ENCODE measurements around the gene DTX3L. TPM values are rescaled to one million over a fixed set of nuclear protein-coding genes. Genes with fewer than 3 reads are reported as not detected.

The DTX3L gene
- polyA plus RNA-seq (2013, experiment 1 of 2): 3.6 TPM
- 3.5 TPM for polyA plus RNA-seq (2013, experiment 2 of 2)

GRCh38 chr3:122564155-122564912 lies at the start of gene DTX3L, which contains the start of gene PARP9:
Gene DTX3L (plus strand): TSS chr3:122564338. CDS start chr3:122564427, 89 bp downstream.
Gene PARP9 (minus strand): TSS chr3:122564300. CDS start chr3:122559620, 4,680 bp downstream.
- peak within 1 kb of the TSS; percentile 75 for H3K9ac ChIP-seq (ENCODE audit: low read length)
- H3K4me1 ChIP-seq (ENCODE audit: control insufficient read depth, low read depth, low read length): peaks cover 2% of the 10 kb centered on the region
- H4K5ac ChIP-seq (ENCODE audit: low read length): no peak within 1 kb of the TSS
- H3K79me2 ChIP-seq (ENCODE audit: control insufficient read depth, insufficient read depth, low read length): no peaks in the 10 kb centered on the region
- no peak within 1 kb of the TSS for H3K27ac ChIP-seq (ENCODE audit: low read depth, low read length)
- no CpG with 5 or more reads among the region's 56 CpGs for WGBS (ENCODE audit: extremely low coverage, insufficient coverage, low lambda C conversion rate)
- H3K79me1 ChIP-seq (ENCODE audit: low read length): no peaks in the 10 kb centered on the region
- no peak within 1 kb of the TSS for H2BK15ac ChIP-seq (replicated peaks; ENCODE audit: low read depth)
- peak within 1 kb of the TSS; percentile 65 for H3K18ac ChIP-seq (ENCODE audit: low read length)
- peak within 1 kb of the TSS; percentile 89 for H3K4ac ChIP-seq (ENCODE audit: low read depth, low read length)
- H3K4me2 ChIP-seq (ENCODE audit: low read length): peak within 1 kb of the TSS; percentile 39
- no peaks in the 10 kb centered on the region for H3K36me3 ChIP-seq (ENCODE audit: control insufficient read depth, insufficient read depth, low read length)
- H2AK5ac ChIP-seq (ENCODE audit: low read length): no peak within 1 kb of the TSS
- peak within 1 kb of the TSS; percentile 70 for H2BK120ac ChIP-seq (ENCODE audit: low read depth, low read length)
- peak within 1 kb of the TSS; percentile 44 for H3K4me3 ChIP-seq (ENCODE audit: low read length)
- peak; percentile 76 for DNase-seq
- H3K56ac ChIP-seq (ENCODE audit: low read length): peak within 1 kb of the TSS; percentile 92
- H2BK5ac ChIP-seq (ENCODE audit: low read length): peak within 1 kb of the TSS; percentile 34
- H3K27me3 ChIP-seq (ENCODE audit: insufficient read depth, low read length, poor library complexity): no peaks in the 10 kb centered on the region
- no peak within 1 kb of the TSS for H3K23ac ChIP-seq (ENCODE audit: low read length)
- H4K8ac ChIP-seq (ENCODE audit: low read depth, low read length): no peak within 1 kb of the TSS

- H3K79me1 ChIP-seq (ENCODE audit: low read length): no peaks in the 10 kb centered on the region
- H3K23ac ChIP-seq (ENCODE audit: low read length): no peak overlapping the region
- WGBS (ENCODE audit: extremely low coverage, insufficient coverage, low lambda C conversion rate): no CpG with 5 or more reads among the region's 19 CpGs
- peaks cover 31% of the 10 kb centered on the region for H3K79me2 ChIP-seq (ENCODE audit: control insufficient read depth, insufficient read depth, low read length)
- H3K27me3 ChIP-seq (ENCODE audit: insufficient read depth, low read length, poor library complexity): no peaks in the 10 kb centered on the region
- no peak overlapping the region for H3K4ac ChIP-seq (ENCODE audit: low read depth, low read length)
- H3K56ac ChIP-seq (ENCODE audit: low read length): peak overlapping the region; percentile 71
- no peak overlapping the region for H2BK15ac ChIP-seq (replicated peaks; ENCODE audit: low read depth)
- no peak overlapping the region for H2BK5ac ChIP-seq (ENCODE audit: low read length)
- H2BK120ac ChIP-seq (ENCODE audit: low read depth, low read length): no peak overlapping the region
- no peaks in the 10 kb centered on the region for H3K36me3 ChIP-seq (ENCODE audit: control insufficient read depth, insufficient read depth, low read length)
- H3K4me3 ChIP-seq (ENCODE audit: low read length): no peak overlapping the region
- no peak overlapping the region for H3K9ac ChIP-seq (ENCODE audit: low read length)
- H4K8ac ChIP-seq (ENCODE audit: low read depth, low read length): no peak overlapping the region
- no peak for DNase-seq
- H3K4me1 ChIP-seq (ENCODE audit: control insufficient read depth, low read depth, low read length): no peaks in the 10 kb centered on the region
- H3K27ac ChIP-seq (ENCODE audit: low read depth, low read length): no peak overlapping the region
- H2AK5ac ChIP-seq (ENCODE audit: low read length): no peak overlapping the region
- peak overlapping the region; percentile 58 for H3K4me2 ChIP-seq (ENCODE audit: low read length)
- peak overlapping the region; percentile 33 for H4K5ac ChIP-seq (ENCODE audit: low read length)
- no peak overlapping the region for H3K18ac ChIP-seq (ENCODE audit: low read length)
Observed at GRCh38 chr3:122515020-122515468, 49.1 kb upstream of the DTX3L start.

- H3K9ac ChIP-seq (ENCODE audit: low read length): no peak overlapping the region
- H3K27ac ChIP-seq (ENCODE audit: low read depth, low read length): no peak overlapping the region
- no peaks in the 10 kb centered on the region for H3K27me3 ChIP-seq (ENCODE audit: insufficient read depth, low read length, poor library complexity)
- H4K8ac ChIP-seq (ENCODE audit: low read depth, low read length): no peak overlapping the region
- H3K4me2 ChIP-seq (ENCODE audit: low read length): no peak overlapping the region
- H3K4ac ChIP-seq (ENCODE audit: low read depth, low read length): no peak overlapping the region
- H3K36me3 ChIP-seq (ENCODE audit: control insufficient read depth, insufficient read depth, low read length): no peaks in the 10 kb centered on the region
- no peak overlapping the region for H2BK120ac ChIP-seq (ENCODE audit: low read depth, low read length)
- peaks cover 23% of the 10 kb centered on the region for H3K79me2 ChIP-seq (ENCODE audit: control insufficient read depth, insufficient read depth, low read length)
- no peak overlapping the region for H2AK5ac ChIP-seq (ENCODE audit: low read length)
- H4K5ac ChIP-seq (ENCODE audit: low read length): no peak overlapping the region
- no peak overlapping the region for H2BK5ac ChIP-seq (ENCODE audit: low read length)
- WGBS (ENCODE audit: extremely low coverage, insufficient coverage, low lambda C conversion rate): no CpG with 5 or more reads among the region's 3 CpGs
- H3K56ac ChIP-seq (ENCODE audit: low read length): no peak overlapping the region
- H3K18ac ChIP-seq (ENCODE audit: low read length): no peak overlapping the region
- no peak for DNase-seq
- H2BK15ac ChIP-seq (replicated peaks; ENCODE audit: low read depth): no peak overlapping the region
- no peaks in the 10 kb centered on the region for H3K4me1 ChIP-seq (ENCODE audit: control insufficient read depth, low read depth, low read length)
- H3K4me3 ChIP-seq (ENCODE audit: low read length): no peak overlapping the region
- H3K23ac ChIP-seq (ENCODE audit: low read length): no peak overlapping the region
- H3K79me1 ChIP-seq (ENCODE audit: low read length): no peaks in the 10 kb centered on the region
Observed at GRCh38 chr3:122515870-122516269, 48.3 kb upstream of the DTX3L start.

- no peak overlapping the region for H3K18ac ChIP-seq (ENCODE audit: low read length)
- no peak overlapping the region for H2BK120ac ChIP-seq (ENCODE audit: low read depth, low read length)
- no peak overlapping the region for H3K27ac ChIP-seq (ENCODE audit: low read depth, low read length)
- DNase-seq: no peak
- H3K4me1 ChIP-seq (ENCODE audit: control insufficient read depth, low read depth, low read length): no peaks in the 10 kb centered on the region
- H3K4me2 ChIP-seq (ENCODE audit: low read length): no peak overlapping the region
- no peak overlapping the region for H3K4ac ChIP-seq (ENCODE audit: low read depth, low read length)
- no peak overlapping the region for H3K4me3 ChIP-seq (ENCODE audit: low read length)
- H3K27me3 ChIP-seq (ENCODE audit: insufficient read depth, low read length, poor library complexity): no peaks in the 10 kb centered on the region
- H4K8ac ChIP-seq (ENCODE audit: low read depth, low read length): no peak overlapping the region
- no peaks in the 10 kb centered on the region for H3K36me3 ChIP-seq (ENCODE audit: control insufficient read depth, insufficient read depth, low read length)
- no peak overlapping the region for H3K9ac ChIP-seq (ENCODE audit: low read length)
- H3K23ac ChIP-seq (ENCODE audit: low read length): no peak overlapping the region
- no peak overlapping the region for H2BK15ac ChIP-seq (replicated peaks; ENCODE audit: low read depth)
- no CpG with 5 or more reads among the region's 6 CpGs for WGBS (ENCODE audit: extremely low coverage, insufficient coverage, low lambda C conversion rate)
- H4K5ac ChIP-seq (ENCODE audit: low read length): no peak overlapping the region
- H3K79me2 ChIP-seq (ENCODE audit: control insufficient read depth, insufficient read depth, low read length): peaks cover 16% of the 10 kb centered on the region
- H2BK5ac ChIP-seq (ENCODE audit: low read length): no peak overlapping the region
- H2AK5ac ChIP-seq (ENCODE audit: low read length): no peak overlapping the region
- H3K56ac ChIP-seq (ENCODE audit: low read length): no peak overlapping the region
- H3K79me1 ChIP-seq (ENCODE audit: low read length): no peaks in the 10 kb centered on the region
Observed at GRCh38 chr3:122516846-122517360, 47.2 kb upstream of the DTX3L start.

GRCh38 chr3:122519693-122520092 lies 44.4 kb upstream of the DTX3L start:
- Histone ChIP-seq H3K4me1 (ENCODE audit: control insufficient read depth, low read depth, low read length) (no peaks in the 10 kb centered on the region), H3K23ac (ENCODE audit: low read length) (no peak overlapping the region), H3K56ac (ENCODE audit: low read length) (no peak overlapping the region), H2BK15ac (replicated peaks; ENCODE audit: low read depth) (no peak overlapping the region), H3K18ac (ENCODE audit: low read length) (no peak overlapping the region), H2AK5ac (ENCODE audit: low read length) (no peak overlapping the region), H3K4me2 (ENCODE audit: low read length) (no peak overlapping the region), H3K79me2 (ENCODE audit: control insufficient read depth, insufficient read depth, low read length) (no peaks in the 10 kb centered on the region), H2BK120ac (ENCODE audit: low read depth, low read length) (no peak overlapping the region), H3K79me1 (ENCODE audit: low read length) (no peaks in the 10 kb centered on the region), H4K5ac (ENCODE audit: low read length) (no peak overlapping the region), H3K4me3 (ENCODE audit: low read length) (no peak overlapping the region), H3K36me3 (ENCODE audit: control insufficient read depth, insufficient read depth, low read length) (no peaks in the 10 kb centered on the region), H2BK5ac (ENCODE audit: low read length) (no peak overlapping the region), H3K27ac (ENCODE audit: low read depth, low read length) (no peak overlapping the region), H4K8ac (ENCODE audit: low read depth, low read length) (no peak overlapping the region), H3K4ac (ENCODE audit: low read depth, low read length) (no peak overlapping the region), H3K9ac (ENCODE audit: low read length) (no peak overlapping the region), H3K27me3 (ENCODE audit: insufficient read depth, low read length, poor library complexity) (no peaks in the 10 kb centered on the region)
- no peak for DNase-seq
